ENCODE results near the gene SMIM38.

The SMIM38 gene

GRCh38 chr11:69199583-69200315 lies 44.0 kb downstream of the SMIM38 start:
- no peak for TF ChIP-seq ZNF274 (IDR thresholded peaks at IDR 0.05; ENCODE audit: low read depth, low read length)
- no peak overlapping the region for H3K4me3 ChIP-seq (ENCODE audit: low read length)

- no peak overlapping the region for H3K4me3 ChIP-seq (ENCODE audit: low read length)
- no peak for TF ChIP-seq ZNF274 (IDR thresholded peaks at IDR 0.05; ENCODE audit: low read depth, low read length)
Measured at GRCh38 chr11:69200331-69201065, 44.8 kb downstream of the SMIM38 start.

GRCh38 chr11:69201066-69201365 lies 45.3 kb downstream of the SMIM38 start:
- no peak overlapping the region for H3K4me3 ChIP-seq (ENCODE audit: low read length)

GRCh38 chr11:69201764-69202370 lies 46.1 kb downstream of the SMIM38 start:
- H3K4me3 ChIP-seq (ENCODE audit: low read length) = no peak overlapping the region
- TF ChIP-seq ZNF274 (IDR thresholded peaks at IDR 0.05; ENCODE audit: low read depth, low read length) = no peak

More at GRCh38 chr11:69201066-69201365, 45.3 kb downstream of the SMIM38 start:
- no peak for TF ChIP-seq ZNF274 (IDR thresholded peaks at IDR 0.05; ENCODE audit: low read depth, low read length)

GRCh38 chr11:69202511-69203221 lies 46.9 kb downstream of the SMIM38 start:
- no peak for TF ChIP-seq ZNF274 (IDR thresholded peaks at IDR 0.05; ENCODE audit: low read depth, low read length)
- no peak overlapping the region for H3K4me3 ChIP-seq (ENCODE audit: low read length)

- no peak for TF ChIP-seq ZNF274 (IDR thresholded peaks at IDR 0.05; ENCODE audit: low read depth, low read length)
- H3K4me3 ChIP-seq (ENCODE audit: low read length) = no peak overlapping the region
Measured at GRCh38 chr11:69203381-69203780, 47.6 kb downstream of the SMIM38 start.

- TF ChIP-seq ZNF274 (IDR thresholded peaks at IDR 0.05; ENCODE audit: low read depth, low read length) = no peak
- no peak overlapping the region for H3K4me3 ChIP-seq (ENCODE audit: low read length)
Measured at GRCh38 chr11:69203901-69204245, 48.1 kb downstream of the SMIM38 start.

GRCh38 chr11:69204246-69204940 lies 48.7 kb downstream of the SMIM38 start:
- H3K4me3 ChIP-seq (ENCODE audit: low read length) = no peak overlapping the region
- TF ChIP-seq ZNF274 (IDR thresholded peaks at IDR 0.05; ENCODE audit: low read depth, low read length) = no peak

GRCh38 chr11:69204941-69205742 lies 49.4 kb downstream of the SMIM38 start:
- TF ChIP-seq ZNF274 (IDR thresholded peaks at IDR 0.05; ENCODE audit: low read depth, low read length) = no peak
- H3K4me3 ChIP-seq (ENCODE audit: low read length) = no peak overlapping the region
